ENCODE measurements around the gene TULP1. TPM values are rescaled to one million over a fixed set of nuclear protein-coding genes. Genes with fewer than 3 reads are reported as not detected.

TULP1 gene
- total and polyA plus RNA-seq, 2 of the 13 experiments (the other 11 are each of a cell fraction or from before 2014, with no cell fraction given): not detected

GRCh38 chr6:35501784-35502183 lies 10.9 kb downstream of the TULP1 start:
- no peak for DNase-seq (ENCODE audit: low spot score)
- FAIRE-seq: no peak
- no TSS peak for BruUV-seq (replicated peaks)
- H3K27ac ChIP-seq (ENCODE audit: extremely low read length, insufficient read depth, low read length): no peak overlapping the region
- intact Hi-C loops (cut with micrococcal nuclease; ENCODE audit: unreplicated experiment) (no loop called here), in situ Hi-C loops (cut with HindIII; ENCODE audit: extremely low pct_ligation_motif_present, low pct_unique_long_range_greater_than_20kb) (no loop called here)
- no peak overlapping the region for H3K4me2 ChIP-seq (ENCODE audit: low read depth, low read length)
- no peaks in the 10 kb centered on the region for H4K20me1 ChIP-seq (ENCODE audit: insufficient read depth, low read length)
- no peak overlapping the region for H2AFZ ChIP-seq (ENCODE audit: low read length)
- WGBS (ENCODE audit: low lambda C conversion rate): 57% methylated on average over 2 of the region's 2 CpGs
- ChIA-PET CTCF (ENCODE audit: low intra/inter-chr PET ratio, low total read pairs) (no interaction called here), POLR2A (interaction anchor here (0.6 kb wide), 1 partner anchor 1373 kb away, joined by 4 read pairs; the partner anchor contains the start of gene PPIL1)
- H3K4me3 ChIP-seq (replicated peaks in 1 of 3; ENCODE audit: insufficient read depth in 1 of 3, low read depth in 2 of 3, low read length in 3 of 3): no peak overlapping the region
- no peak for TF ChIP-seq ZFP36L1 (CRISPR knock-in tag; IDR thresholded peaks at IDR 0.05)
- no peak for TF ChIP-seq RARA (CRISPR knock-in tag; IDR thresholded peaks at IDR 0.05)
- TF ChIP-seq ZMYM3 (CRISPR knock-in tag; IDR thresholded peaks at IDR 0.05): 0 out of 2 replicates have a peak, but pooled peaks have one; percentile 42
- TF ChIP-seq KDM1A (CRISPR knock-in tag; IDR thresholded peaks at IDR 0.05): 0 out of 2 replicates have a peak, but pooled peaks have one; percentile 33
- H3K9ac ChIP-seq (ENCODE audit: insufficient read depth, low read depth, low read length): no peak overlapping the region
- H3K36me3 ChIP-seq (replicated peaks in 1 of 2; ENCODE audit: control insufficient read depth in 1 of 2, insufficient read depth in 2 of 2, low read length in 2 of 2): no peaks in the 10 kb centered on the region
- H3K4me1 ChIP-seq (ENCODE audit: insufficient read depth, low read length): peaks cover 50% of the 10 kb centered on the region
- ATAC-seq: no peak
- peaks cover 15 to 57% of the 10 kb centered on the region in 2 experiments for H3K27me3 ChIP-seq (ENCODE audit: control insufficient read depth in 1 of 2, insufficient read depth in 2 of 2, low read length in 2 of 2)
- no peaks in the 10 kb centered on the region for H3K9me3 ChIP-seq (ENCODE audit: low read length)
- no peaks in the 10 kb centered on the region for H3K79me2 ChIP-seq (ENCODE audit: insufficient read depth, low read length)

- Histone ChIP-seq H3K79me2 (ENCODE audit: insufficient read depth, low read length) (peaks cover 4% of the 10 kb centered on the region), H3K4me3 (replicated peaks in 1 of 3; ENCODE audit: insufficient read depth in 1 of 3, low read depth in 2 of 3, low read length in 3 of 3) (no peak overlapping the region), H3K27me3 (ENCODE audit: control insufficient read depth in 1 of 2, insufficient read depth in 2 of 2, low read length in 2 of 2) (peaks cover 11 to 47% of the 10 kb centered on the region in 2 experiments; a peak in 4 of 5 replicates), H3K9me3 (ENCODE audit: low read length) (no peaks in the 10 kb centered on the region), H3K36me3 (replicated peaks in 1 of 2; ENCODE audit: control insufficient read depth in 1 of 2, insufficient read depth in 2 of 2, low read length in 2 of 2) (no peaks in the 10 kb centered on the region), H2AFZ (ENCODE audit: low read length) (no peak overlapping the region), H3K4me2 (ENCODE audit: low read depth, low read length) (peak overlapping the region; percentile 20; the same call in 1 of the 2 replicates), H3K9ac (ENCODE audit: insufficient read depth, low read depth, low read length) (no peak overlapping the region), H3K27ac (ENCODE audit: extremely low read length, insufficient read depth, low read length) (no peak overlapping the region), H3K4me1 (ENCODE audit: insufficient read depth, low read length) (peaks cover 40% of the 10 kb centered on the region), H4K20me1 (ENCODE audit: insufficient read depth, low read length) (peaks cover under 1% of the 10 kb centered on the region; the same call in 1 of the 2 replicates)
- DNase-seq (ENCODE audit: low spot score) (peak; percentile 34), FAIRE-seq (no peak), ATAC-seq (no peak)
- POLR2A ChIA-PET: no interaction called here
- no TSS peak for BruUV-seq (replicated peaks)
- 4% methylated on average over 6 of the region's 6 CpGs for WGBS (ENCODE audit: low lambda C conversion rate)
- 0 out of 2 replicates have a peak, but pooled peaks have one; percentile 16 for TF ChIP-seq ZNF605 (CRISPR knock-in tag; IDR thresholded peaks at IDR 0.05)
- TF ChIP-seq SAP130 (CRISPR knock-in tag; IDR thresholded peaks at IDR 0.05; ENCODE audit: low read depth): 0 out of 2 replicates have a peak, but pooled peaks have one; percentile 10
- TF ChIP-seq TFAP4 (IDR thresholded peaks at IDR 0.05; ENCODE audit: borderline replicate concordance, low read depth): peak; percentile 57; the same call in 1 of the 2 replicates
- TF ChIP-seq ZNF274 (CRISPR knock-in tag; IDR thresholded peaks at IDR 0.05): no peak
- in situ Hi-C loops (cut with HindIII; ENCODE audit: extremely low pct_ligation_motif_present, low pct_unique_long_range_greater_than_20kb): no loop called here
- CTCF ChIA-PET (ENCODE audit: low intra/inter-chr PET ratio, low total read pairs): no interaction called here
- intact Hi-C loops (cut with micrococcal nuclease; ENCODE audit: unreplicated experiment): no loop called here
Observed at GRCh38 chr6:35500782-35501181, 11.9 kb downstream of the TULP1 start.
